ENCODE results near the gene MYL3.

The MYL3 gene

GRCh38 chr3:46864061-46864881 is 1.0 kb upstream of the MYL3 start:
- DNase-seq: no peak

GRCh38 chr3:46862369-46863025 is 747 bp downstream of the MYL3 start:
- no peak for DNase-seq

- DNase-seq: no peak
Measured at GRCh38 chr3:46861605-46862368, 1.5 kb downstream of the MYL3 start.

GRCh38 chr3:46860810-46861604 is 2.2 kb downstream of the MYL3 start:
- no peak for DNase-seq

- no peak for DNase-seq
Measured at GRCh38 chr3:46860017-46860809, 3.0 kb downstream of the MYL3 start.

- DNase-seq: no peak
Measured at GRCh38 chr3:46859001-46859710, 4.1 kb downstream of the MYL3 start.

GRCh38 chr3:46858456-46858855 is 4.8 kb downstream of the MYL3 start:
- DNase-seq: no peak

- DNase-seq: no peak
Measured at GRCh38 chr3:46857485-46858341, 5.5 kb downstream of the MYL3 start.

- no peak for DNase-seq
Measured at GRCh38 chr3:46856576-46857471, 6.4 kb downstream of the MYL3 start.

GRCh38 chr3:46854555-46854991 is 8.7 kb downstream of the MYL3 start:
- no peak for DNase-seq

- no peak for DNase-seq
Measured at GRCh38 chr3:46853441-46854415, 9.5 kb downstream of the MYL3 start.

GRCh38 chr3:46852839-46853355 is 10.3 kb downstream of the MYL3 start:
- no peak for DNase-seq

GRCh38 chr3:46852334-46852720 is 10.9 kb downstream of the MYL3 start:
- no peak for DNase-seq

- no peak for DNase-seq
Measured at GRCh38 chr3:46851364-46852333, 11.6 kb downstream of the MYL3 start.

GRCh38 chr3:46850468-46850779 is 12.8 kb downstream of the MYL3 start:
- DNase-seq: no peak

GRCh38 chr3:46849686-46850467 is 13.4 kb downstream of the MYL3 start:
- no peak for DNase-seq

Data from NCI-H1105 (cell line).